ENCODE data around the gene EDEM1.

GRCh38 chr3:5160940-5161858 is 26.3 kb upstream of the EDEM1 start:
- TF ChIP-seq ESRRA (CRISPR knock-in tag; IDR thresholded peaks at IDR 0.05; ENCODE audit: borderline replicate concordance) (no peak), CTCF (IDR thresholded peaks at IDR 0.05) (no peak)

All from WTC11 (cell line).